HepG2 (cell line): ENCODE data around the gene AP3B2. TPM values are rescaled to one million over a fixed set of nuclear protein-coding genes. Genes with fewer than 3 reads are reported as not detected.

Source experiments
- ATAC-seq: fragments of 200-7000 bp; cut with Tn5 transposase; 3 replicates; pipeline ENCODE4 v1.9.1; 2020; ENCODE audit warnings: mild to moderate bottlenecking, moderate library complexity
- BruUV-seq: library from RNA; stranded (reverse); fragments of 400-500 nt; replicated peaks from 2 replicates; lab custom pipeline; 2021; lab: Mats Ljungman, UMichigan
- CTCF ChIA-PET: fragments of 300-600 bp; formaldehyde crosslinking; extraction: SDS; loops from one replicate; lab custom pipeline; 2021; ENCODE audit warnings: low total read pairs, inconsistent platforms, low intra/inter-chr PET ratio; lab: Yijun Ruan, JAX
- POLR2A ChIA-PET: fragments of 350-600 bp; sonication (Branson Sonifier 250); formaldehyde crosslinking; loops from one replicate; lab custom pipeline; 2020; ENCODE audit warnings: antibody characterized with exemption, inconsistent platforms; lab: Yijun Ruan, JAX
- DNase-seq: peaks from one replicate; pipeline ENCODE4 v3.0.0-alpha.2; 2015; ENCODE audit warnings: low spot score
- FAIRE-seq: peaks from 3 replicates; lab custom pipeline; 2011; peaks lifted over from hg19 to GRCh38; lab: Jason Lieb, UNC
- H2AFZ ChIP-seq: one replicate; pipeline ENCODE4 v1.6.1; 2011; ENCODE audit warnings: low read length, inconsistent platforms
- H3K27ac ChIP-seq: fragments of 300-600 bp; 3 replicates; pipeline ENCODE4 v1.8.0; 2011; ENCODE audit warnings: mixed run types, mild to moderate bottlenecking, mixed read lengths, low read length, inconsistent platforms; ENCODE audit not compliant: insufficient read depth; ENCODE audit errors: extremely low read length
- H3K27me3 ChIP-seq, 2 experiments: fragments of 200-600 bp in 1 of 2; 2 replicates in 1 of 2; 3 replicates in 1 of 2; pipeline versions ENCODE4 v1.6.0 to v1.8.0; 2011; ENCODE audit warnings: low read length in 2 of 2, mild to moderate bottlenecking in 2 of 2, moderate library complexity in 2 of 2, inconsistent platforms in 1 of 2; ENCODE audit not compliant: insufficient read depth in 2 of 2, control insufficient read depth in 1 of 2
- H3K36me3 ChIP-seq, 2 experiments: fragments of 200-600 bp in 1 of 2; replicated peaks in 1 of 2; 2 replicates in 1 of 2; 3 replicates in 1 of 2; pipeline versions ENCODE4 v1.5.1 to v1.8.0; 2011; ENCODE audit warnings: low read length in 2 of 2, inconsistent platforms in 1 of 2; ENCODE audit not compliant: insufficient read depth in 2 of 2, control insufficient read depth in 1 of 2
- H3K4me1 ChIP-seq: 2 replicates; pipeline ENCODE4 v1.5.1; 2012; ENCODE audit warnings: low read length, inconsistent platforms; ENCODE audit not compliant: insufficient read depth
- H3K4me2 ChIP-seq: 2 replicates; pipeline ENCODE4 v1.6.0; 2011; ENCODE audit warnings: low read depth, low read length, inconsistent platforms
- H3K4me3 ChIP-seq, 3 experiments: fragments of 200-600 bp in 1 of 3; sonication (generic), shearing (Covaris generic) in 1 of 3; replicated peaks in 1 of 3; 2 replicates each; pipeline ENCODE4 v1.5.1; 2011 to 2016; ENCODE audit warnings: low read length in 3 of 3, inconsistent platforms in 2 of 3, low read depth in 2 of 3, mild to moderate bottlenecking in 2 of 3, control low read depth in 1 of 3, mixed read lengths in 1 of 3; ENCODE audit not compliant: insufficient read depth in 1 of 3
- H3K79me2 ChIP-seq: one replicate; pipeline ENCODE4 v1.6.1; 2011; ENCODE audit warnings: low read length, inconsistent platforms; ENCODE audit not compliant: insufficient read depth
- H3K9ac ChIP-seq: 2 replicates; pipeline ENCODE4 v1.6.0; 2011; ENCODE audit warnings: mild to moderate bottlenecking, low read depth, low read length, inconsistent platforms; ENCODE audit not compliant: insufficient read depth
- H3K9me3 ChIP-seq: 2 replicates; pipeline ENCODE4 v1.5.1; 2012; ENCODE audit warnings: mild to moderate bottlenecking, low read length
- H4K20me1 ChIP-seq: 2 replicates; pipeline ENCODE4 v1.6.0; 2011; ENCODE audit warnings: inconsistent platforms, mild to moderate bottlenecking, low read length, moderate library complexity; ENCODE audit not compliant: insufficient read depth
- ASH2L ChIP-seq: fragments of 300-600, 200-600 bp; sonication (generic); IDR thresholded peaks from 2 replicates; pipeline ENCODE4 v1.7.0; 2017; ENCODE audit warnings: low read depth, mild to moderate bottlenecking, moderate library complexity, mixed read lengths, low read length; ENCODE audit not compliant: insufficient read length
- SATB2 ChIP-seq: sonication (generic); formaldehyde crosslinking; IDR thresholded peaks from 2 replicates; pipeline ENCODE4 v1.5.0; 2020; ENCODE audit warnings: missing genetic modification reagents
- ZNF142 ChIP-seq: sonication (generic); formaldehyde crosslinking; IDR thresholded peaks from 2 replicates; pipeline ENCODE4 v1.4.0; 2020; ENCODE audit warnings: missing genetic modification reagents
- ZSCAN29 ChIP-seq: sonication (generic); formaldehyde crosslinking; conservative IDR thresholded peaks from 2 replicates; pipeline ENCODE4 v1.4.0; 2020; ENCODE audit warnings: mild to moderate bottlenecking, missing genetic modification reagents
- WGBS: methylation state at CpG from one replicate; pipeline ENCODE4 v1.1.6; 2017; ENCODE audit warnings: low lambda C conversion rate; 5-methylcytosine and 5-hydroxymethylcytosine counted together
- in situ Hi-C: cut with HindIII; loops from 2 replicates; pipeline ENCODE4 v1.10.0; 2017; ENCODE audit warnings: low pct_unique_long_range_greater_than_20kb; ENCODE audit not compliant: extremely low pct_ligation_motif_present
- intact Hi-C: fragments of 100-400 bp; cut with micrococcal nuclease; formaldehyde crosslinking; loops from one replicate; pipeline ENCODE4 v1.10.0; 2022; ENCODE audit not compliant: unreplicated experiment
- polyA plus RNA-seq, 8 experiments: library from polyadenylated mRNA; depleted of rRNA in 3 of 8; stranded (reverse) in 7 of 8; unstranded in 1 of 8; fragments of >200 nt; fragmentation: Illumina TruSeq in 4 of 8; extraction: Trizol in 4 of 8; gene quantifications; 2 replicates each; pipeline versions ENCODE4 v1.2.1 to v1.2.3, GENCODE V29; 2011 to 2016; ENCODE audit warnings: low read depth in 4 of 8, missing spikeins in 1 of 8, mixed read lengths in 1 of 8; ENCODE audit not compliant: insufficient read depth in 1 of 8
- total RNA-seq, 5 experiments: library from RNA; depleted of rRNA; stranded (reverse); fragments of >200 nt; fragmentation: Illumina TruSeq; extraction: Trizol; gene quantifications; 2 replicates each; pipeline ENCODE4 v1.2.3, GENCODE V29; 2016; ENCODE audit warnings: low read depth in 1 of 5
- TF ChIP-seq, protein P1 (sequence below): sonication (generic); formaldehyde crosslinking; IDR thresholded peaks from 2 replicates; pipeline ENCODE4 v1.4.0; 2020; ENCODE audit warnings: missing genetic modification reagents

The AP3B2 gene
- total and polyA plus RNA-seq, 2 of the 13 experiments (the other 11 are each of a cell fraction or from before 2014, with no cell fraction given) = not detected

DNA sequence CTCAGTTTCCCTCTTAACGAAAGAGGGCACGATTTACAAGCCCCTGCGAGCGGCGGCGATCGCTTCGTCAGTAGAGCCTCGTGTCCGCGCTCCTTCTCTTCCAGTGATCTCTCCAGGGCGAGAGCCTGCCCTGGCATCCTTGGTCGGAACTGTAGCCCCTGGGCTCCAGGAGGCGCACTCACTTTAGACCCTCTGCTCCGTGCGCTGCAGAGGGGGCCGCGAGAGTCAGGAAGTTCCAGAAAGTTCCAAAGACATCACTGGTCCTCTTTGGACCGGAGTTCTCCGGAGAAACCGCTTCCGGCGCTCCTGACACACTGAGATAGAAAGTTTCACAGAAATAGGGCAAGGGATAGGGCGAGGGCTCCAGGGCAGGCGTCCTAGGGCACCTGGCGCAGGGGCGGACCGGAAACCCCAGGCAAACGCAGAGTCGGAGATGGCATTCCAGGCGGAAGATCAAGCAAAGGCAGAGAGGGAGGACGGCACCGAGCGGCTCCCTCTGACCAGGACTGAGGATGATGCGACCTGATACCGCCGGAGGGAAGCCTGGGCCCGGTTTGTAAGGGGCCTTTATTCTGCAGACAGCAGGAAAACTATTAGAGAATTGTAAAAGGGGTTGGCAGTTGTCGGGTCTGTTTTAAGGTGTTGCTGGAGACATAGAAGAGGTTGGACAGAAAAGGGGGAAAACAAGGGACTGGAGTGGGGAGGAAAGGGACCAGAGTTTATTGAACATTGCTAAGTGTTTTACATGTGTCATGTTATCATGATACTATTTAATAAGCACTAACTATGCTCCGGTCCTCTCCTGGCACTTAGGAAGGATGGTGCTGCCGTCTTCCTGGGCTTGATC lies 61.2 kb downstream of the AP3B2 start:
- POLR2A ChIA-PET = no interaction called here
- H3K4me1 ChIP-seq = no peaks in the 10 kb centered on the region

More for the DNA sequence above, 61.2 kb downstream of the AP3B2 start:
- Histone ChIP-seq H3K27ac (no peak overlapping the region), H3K79me2 (no peaks in the 10 kb centered on the region), H3K36me3 (no peaks in the 10 kb centered on the region), H3K9me3 (no peaks in the 10 kb centered on the region), H3K27me3 (peaks cover 4 to 35% of the 10 kb centered on the region in 2 experiments; a peak in 3 of 5 replicates), H4K20me1 (no peaks in the 10 kb centered on the region), H3K4me2 (no peak overlapping the region), H2AFZ (no peak overlapping the region), H3K4me3 (no peak overlapping the region)
- in situ Hi-C loops (no loop called here), intact Hi-C loops (no loop called here)
- WGBS = 42% methylated on average over 32 of the region's 41 CpGs
- ATAC-seq (no peak), FAIRE-seq (no peak)
- BruUV-seq = no TSS peak
- CTCF ChIA-PET = no interaction called here
- TF ChIP-seq ZSCAN29 (no peak), ASH2L (no peak), ZNF142 (CRISPR knock-in tag) (no peak), SATB2 (CRISPR knock-in tag) (no peak)
- TF ChIP-seq, protein P1, sequence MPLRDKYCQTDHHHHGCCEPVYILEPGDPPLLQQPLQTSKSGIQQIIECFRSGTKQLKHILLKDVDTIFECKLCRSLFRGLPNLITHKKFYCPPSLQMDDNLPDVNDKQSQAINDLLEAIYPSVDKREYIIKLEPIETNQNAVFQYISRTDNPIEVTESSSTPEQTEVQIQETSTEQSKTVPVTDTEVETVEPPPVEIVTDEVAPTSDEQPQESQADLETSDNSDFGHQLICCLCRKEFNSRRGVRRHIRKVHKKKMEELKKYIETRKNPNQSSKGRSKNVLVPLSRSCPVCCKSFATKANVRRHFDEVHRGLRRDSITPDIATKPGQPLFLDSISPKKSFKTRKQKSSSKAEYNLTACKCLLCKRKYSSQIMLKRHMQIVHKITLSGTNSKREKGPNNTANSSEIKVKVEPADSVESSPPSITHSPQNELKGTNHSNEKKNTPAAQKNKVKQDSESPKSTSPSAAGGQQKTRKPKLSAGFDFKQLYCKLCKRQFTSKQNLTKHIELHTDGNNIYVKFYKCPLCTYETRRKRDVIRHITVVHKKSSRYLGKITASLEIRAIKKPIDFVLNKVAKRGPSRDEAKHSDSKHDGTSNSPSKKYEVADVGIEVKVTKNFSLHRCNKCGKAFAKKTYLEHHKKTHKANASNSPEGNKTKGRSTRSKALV (CRISPR knock-in tag) = no peak
- TF ChIP-seq, all 625 proteins: peak for 0
- no peak overlapping the region for H3K9ac ChIP-seq
- no peak for DNase-seq
